Thyroid gland (tissue), 4 donors: ENCODE data around the gene SH3BGR. TPM values are rescaled to one million over a fixed set of nuclear protein-coding genes. Genes with fewer than 3 reads are reported as not detected.
A peak's percentile ranks its signal among the peaks of the same experiment; 100 is the strongest.

Source experiments
- DNase-seq, 2 donors: peaks; one replicate each; pipeline ENCODE4 v3.0.0-alpha.2; 2019
- H3K27ac ChIP-seq, 3 donors: fragments of 200-600 bp; sonication (generic); 1 replicate in 2 of 3; 2 replicates in 1 of 3; pipeline ENCODE4 v1.5.1; 2016 to 2019; ENCODE audit warnings: mild to moderate bottlenecking in 1 of 3, moderate library complexity in 1 of 3
- H3K27me3 ChIP-seq: fragments of 200-600 bp; sonication (generic); one replicate; pipeline ENCODE4 v1.5.1; 2019
- H3K36me3 ChIP-seq, 2 donors: fragments of 200-600 bp; sonication (generic); one replicate each; pipeline ENCODE4 v1.5.1; 2016 to 2019
- H3K4me1 ChIP-seq, 2 donors: fragments of 200-600 bp; sonication (generic); one replicate each; pipeline ENCODE4 v1.5.1; 2017 to 2019
- H3K4me3 ChIP-seq, 3 donors: fragments of 200-600 bp; sonication (generic); replicated peaks in 1 of 3; 1 replicate in 2 of 3; 2 replicates in 1 of 3; pipeline ENCODE4 v1.5.1; 2016; ENCODE audit warnings: mild to moderate bottlenecking in 1 of 3
- H3K9me3 ChIP-seq: fragments of 200-600 bp; sonication (generic); one replicate; pipeline ENCODE4 v1.5.1; 2017
- POLR2A ChIP-seq, 2 donors: fragments of 450-650 bp; IDR thresholded peaks; one replicate each; pipeline ENCODE4 v1.6.1; 2017; ENCODE audit warnings: antibody characterized with exemption in 2 of 2, mild to moderate bottlenecking in 2 of 2, moderate library complexity in 1 of 2
- WGBS, 2 donors: methylation state at CpG; one replicate each; pipeline ENCODE4 v1.1.5; 2017; 5-methylcytosine and 5-hydroxymethylcytosine counted together
- intact Hi-C: fragments of 100-400 bp; cut with DNase I; formaldehyde crosslinking; loops from one replicate; pipeline ENCODE4 v1.15.1; 2023
- total RNA-seq, 4 donors: library from RNA; depleted of rRNA; stranded (reverse); fragments of >200 nt; gene quantifications; one replicate each; pipeline ENCODE4 v1.2.3, GENCODE V29; 2016
- TF ChIP-seq, protein P1 (sequence below), 6 experiments: fragments of 200-600 bp in 3 of 6; fragments of 450-650 bp in 3 of 6; sonication (generic) in 3 of 6; IDR thresholded peaks; one replicate each; pipeline ENCODE4 v1.5.1; 2016 to 2019; ENCODE audit warnings: antibody characterized with exemption in 6 of 6, mild to moderate bottlenecking in 2 of 6, inconsistent platforms in 1 of 6, moderate library complexity in 1 of 6

SH3BGR gene
- total RNA-seq, 4 donors from 2014 or later, result 4.6 to 9.7 (median 7.4) TPM

DNA sequence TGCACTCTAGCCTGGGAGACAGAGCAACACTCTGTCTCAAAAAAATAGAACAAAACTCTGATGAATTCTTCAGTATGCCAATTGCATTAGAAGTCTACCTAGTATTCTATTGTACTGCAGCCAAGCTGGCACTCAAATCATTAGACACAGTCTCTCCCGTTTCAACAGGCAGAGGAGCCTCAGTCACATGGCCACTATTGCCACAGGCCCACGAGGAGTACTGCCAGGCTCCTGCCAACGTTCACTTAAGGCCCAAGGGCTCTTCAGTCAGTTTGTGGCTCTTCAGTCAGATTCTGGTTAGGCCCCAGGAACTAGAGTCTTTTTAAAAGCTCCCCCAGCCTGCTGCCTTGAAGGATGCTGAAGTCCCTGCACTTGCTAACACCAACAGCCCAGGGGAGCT, 73.4 kb downstream of the SH3BGR start:
- WGBS, 2 donors, result 35 to 39% methylated on average over 3 of the region's 3 CpGs
- Histone ChIP-seq H3K4me1 (peaks cover 30 to 38% of the 10 kb centered on the region in 2 donors), H3K4me3 (no peak overlapping the region), H3K9me3 (no peaks in the 10 kb centered on the region), H3K27ac (peak overlapping the region in 2 of 3 donors; percentile 66 to 67), H3K36me3 (no peaks in the 10 kb centered on the region), H3K27me3 (no peaks in the 10 kb centered on the region)
- intact Hi-C loops, result no loop called here
- TF ChIP-seq, protein P1, sequence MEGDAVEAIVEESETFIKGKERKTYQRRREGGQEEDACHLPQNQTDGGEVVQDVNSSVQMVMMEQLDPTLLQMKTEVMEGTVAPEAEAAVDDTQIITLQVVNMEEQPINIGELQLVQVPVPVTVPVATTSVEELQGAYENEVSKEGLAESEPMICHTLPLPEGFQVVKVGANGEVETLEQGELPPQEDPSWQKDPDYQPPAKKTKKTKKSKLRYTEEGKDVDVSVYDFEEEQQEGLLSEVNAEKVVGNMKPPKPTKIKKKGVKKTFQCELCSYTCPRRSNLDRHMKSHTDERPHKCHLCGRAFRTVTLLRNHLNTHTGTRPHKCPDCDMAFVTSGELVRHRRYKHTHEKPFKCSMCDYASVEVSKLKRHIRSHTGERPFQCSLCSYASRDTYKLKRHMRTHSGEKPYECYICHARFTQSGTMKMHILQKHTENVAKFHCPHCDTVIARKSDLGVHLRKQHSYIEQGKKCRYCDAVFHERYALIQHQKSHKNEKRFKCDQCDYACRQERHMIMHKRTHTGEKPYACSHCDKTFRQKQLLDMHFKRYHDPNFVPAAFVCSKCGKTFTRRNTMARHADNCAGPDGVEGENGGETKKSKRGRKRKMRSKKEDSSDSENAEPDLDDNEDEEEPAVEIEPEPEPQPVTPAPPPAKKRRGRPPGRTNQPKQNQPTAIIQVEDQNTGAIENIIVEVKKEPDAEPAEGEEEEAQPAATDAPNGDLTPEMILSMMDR (IDR thresholded peaks at IDR 0.05), result no peak
- no peak for TF ChIP-seq POLR2A (IDR thresholded peaks at IDR 0.05)
- peak; percentile 94 to 95 for DNase-seq

DNA sequence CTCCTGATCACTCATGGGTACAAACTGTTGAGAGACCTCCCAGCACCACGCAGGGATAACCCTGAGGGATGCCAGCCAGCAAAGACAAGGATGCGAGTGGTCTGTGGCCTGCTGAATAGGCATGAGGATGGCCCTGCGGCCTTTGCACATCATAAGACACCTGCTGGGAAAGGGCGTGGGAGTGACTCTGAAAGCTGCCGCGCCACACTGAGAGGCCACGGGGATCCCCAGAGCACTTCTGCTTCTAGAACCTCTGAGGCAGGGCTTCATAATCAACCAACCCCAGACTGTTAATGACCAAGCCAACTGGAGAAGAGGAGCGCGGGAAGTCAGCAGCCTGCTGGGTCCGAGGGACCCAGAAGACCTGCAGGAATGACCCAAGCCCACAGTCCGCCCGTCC, 73.8 kb downstream of the SH3BGR start:
- H3K27me3 ChIP-seq, result no peaks in the 10 kb centered on the region
- H3K27ac ChIP-seq, result peak overlapping the region in 2 of 3 donors; percentile 66 to 67
- peaks cover 30 to 38% of the 10 kb centered on the region in 2 donors for H3K4me1 ChIP-seq
- no peak for TF ChIP-seq POLR2A (IDR thresholded peaks at IDR 0.05)
- TF ChIP-seq, protein P1 (IDR thresholded peaks at IDR 0.05), result no peak
- no peak overlapping the region for H3K4me3 ChIP-seq
- no peak for DNase-seq
- no peaks in the 10 kb centered on the region for H3K36me3 ChIP-seq
- H3K9me3 ChIP-seq, result no peaks in the 10 kb centered on the region
- intact Hi-C loops, result no loop called here
- 87 to 94% methylated on average over 10 to 12 of the region's 12 CpGs for WGBS, 2 donors

DNA sequence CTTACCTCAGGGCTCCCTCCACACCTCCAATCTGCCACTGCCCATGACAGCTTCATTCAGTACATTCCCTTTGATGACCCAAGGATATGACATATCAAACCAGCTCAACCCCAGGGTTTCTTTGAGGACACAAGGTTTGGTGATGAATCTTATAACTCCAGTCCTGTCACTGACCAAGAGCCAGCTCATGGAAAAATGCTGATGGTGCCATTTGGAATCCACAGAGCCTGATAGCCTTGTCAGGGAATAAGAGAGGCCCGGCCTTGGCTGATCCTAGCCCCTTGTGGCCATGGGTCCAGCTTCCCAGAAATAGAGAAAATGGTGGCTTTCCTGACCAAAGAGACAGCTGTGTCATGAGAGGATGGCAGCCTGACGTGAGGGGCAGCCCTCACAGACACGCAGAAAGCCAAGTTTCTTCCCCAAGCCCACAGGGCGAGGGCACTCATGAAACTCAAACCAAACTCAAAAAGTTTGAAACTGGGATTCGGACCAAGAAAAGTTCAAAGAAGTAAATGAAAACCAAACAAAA, 75.4 kb downstream of the SH3BGR start:
- Histone ChIP-seq H3K4me1 (peaks cover 30 to 38% of the 10 kb centered on the region in 2 donors), H3K36me3 (no peaks in the 10 kb centered on the region), H3K27me3 (no peaks in the 10 kb centered on the region), H3K9me3 (no peaks in the 10 kb centered on the region), H3K4me3 (no peak overlapping the region), H3K27ac (no peak overlapping the region)
- no peak for TF ChIP-seq POLR2A (IDR thresholded peaks at IDR 0.05)
- TF ChIP-seq, protein P1 (IDR thresholded peaks at IDR 0.05), result no peak
- 58 to 76% methylated on average over 5 of the region's 5 CpGs for WGBS, 2 donors
- DNase-seq, result no peak
- intact Hi-C loops, result no loop called here

DNA sequence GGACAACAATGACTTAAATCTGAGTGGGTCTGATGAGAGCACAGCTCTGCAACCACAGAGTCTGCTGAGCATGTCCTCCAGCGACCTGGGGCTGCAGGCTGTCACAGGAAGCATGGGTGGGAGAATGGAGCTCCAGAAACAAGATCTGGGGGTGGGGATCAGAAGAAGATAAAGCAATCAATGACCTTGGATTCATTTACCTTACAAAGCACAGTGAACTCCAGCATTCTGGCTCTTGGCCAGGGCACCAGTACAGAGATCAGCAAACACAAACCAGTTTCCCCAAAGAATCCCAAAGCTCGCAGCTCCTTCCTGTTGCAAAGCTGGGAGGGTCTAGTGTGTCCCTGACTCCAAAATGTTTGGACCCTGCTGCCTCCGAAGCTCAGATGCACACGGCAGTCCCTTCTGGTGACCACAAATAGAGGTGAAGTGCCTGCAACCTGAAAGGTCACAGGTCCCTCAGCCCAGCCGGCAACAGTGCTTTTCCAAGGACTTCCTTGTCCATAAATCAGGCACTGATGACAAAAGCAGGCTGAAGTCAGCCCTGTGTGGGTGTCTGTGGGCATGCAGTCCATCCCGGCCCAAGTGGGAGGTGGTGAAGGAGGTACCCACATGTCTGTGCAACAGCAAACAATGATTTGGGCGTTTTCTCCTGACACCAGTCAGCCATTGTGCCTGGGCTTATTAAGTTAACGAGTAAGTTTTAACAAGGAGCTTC, 76.1 kb downstream of the SH3BGR start:
- peak overlapping the region in 1 of 3 donors; percentile 24 for H3K27ac ChIP-seq
- 31 to 33% methylated on average over 5 to 8 of the region's 8 CpGs for WGBS, 2 donors
- no peaks in the 10 kb centered on the region for H3K9me3 ChIP-seq
- no peak overlapping the region for H3K4me3 ChIP-seq
- peak; percentile 57 to 74 for DNase-seq
- peaks cover 30 to 38% of the 10 kb centered on the region in 2 donors for H3K4me1 ChIP-seq
- no peak for TF ChIP-seq POLR2A (IDR thresholded peaks at IDR 0.05)
- TF ChIP-seq, protein P1 (IDR thresholded peaks at IDR 0.05), result no peak
- no peaks in the 10 kb centered on the region for H3K36me3 ChIP-seq
- intact Hi-C loops, result no loop called here
- H3K27me3 ChIP-seq, result no peaks in the 10 kb centered on the region

DNA sequence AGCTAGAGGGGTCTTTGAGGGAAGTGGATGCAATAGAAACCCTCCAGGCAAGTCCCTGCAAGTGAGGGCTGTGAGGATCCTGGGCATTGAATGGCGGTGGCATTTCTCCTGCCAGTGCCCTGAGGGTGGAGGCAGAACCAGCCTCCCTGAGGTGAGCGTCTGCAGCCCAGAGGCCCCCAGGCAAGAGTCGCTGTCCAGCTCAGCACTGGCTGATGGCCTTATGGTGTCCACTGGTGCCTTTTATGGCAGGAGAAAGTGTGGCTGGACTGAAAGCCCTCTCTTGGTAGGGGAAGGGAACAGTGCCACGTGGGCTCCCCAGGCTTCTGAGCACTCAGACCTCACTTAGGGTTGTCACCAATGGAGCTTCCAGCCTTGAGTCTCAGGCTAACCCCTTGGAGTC, 77.3 kb downstream of the SH3BGR start:
- no peak for TF ChIP-seq POLR2A (IDR thresholded peaks at IDR 0.05)
- TF ChIP-seq, protein P1 (IDR thresholded peaks at IDR 0.05), result no peak
- no peaks in the 10 kb centered on the region for H3K9me3 ChIP-seq
- H3K36me3 ChIP-seq, result no peaks in the 10 kb centered on the region
- intact Hi-C loops, result no loop called here
- peaks cover 20 to 27% of the 10 kb centered on the region in 2 donors for H3K4me1 ChIP-seq
- 66 to 84% methylated on average over 4 of the region's 4 CpGs for WGBS, 2 donors
- H3K27me3 ChIP-seq, result no peaks in the 10 kb centered on the region
- no peak overlapping the region for H3K27ac ChIP-seq
- peak in 1 of 2 donors; percentile 15 for DNase-seq
- H3K4me3 ChIP-seq, result no peak overlapping the region
